HG03469 (cell line): ENCODE measurements around the gene NDUFS3.
"Not testable (repeated sequence)": the region's sequence is repeated elsewhere in the genome, so short reads cannot be mapped to it uniquely, and the experiment has no call there.

ENCODE experiments used
- ATAC-seq: cut with Tn5 transposase; IDR thresholded peaks from one replicate; pipeline ENCODE4 v1.9.1; 2021; ENCODE audit warnings: mild to moderate bottlenecking, moderate library complexity, moderate number of reproducible peaks; ENCODE audit not compliant: unreplicated experiment

Gene NDUFS3

GRCh38 chr11:47578524-47579494, at the start of gene NDUFS3, which contains the start of gene KBTBD4:
Gene NDUFS3 (plus strand): TSS chr11:47579074. CDS start chr11:47579092, 18 bp downstream.
Gene KBTBD4 (minus strand): TSS chr11:47578970. CDS start chr11:47578951, 19 bp downstream.
- peak; percentile 75 for ATAC-seq

- ATAC-seq: no peak
Observed at GRCh38 chr11:47529951-47530350, 48.9 kb upstream of the NDUFS3 start.

GRCh38 chr11:47530721-47531120, 48.2 kb upstream of the NDUFS3 start:
- ATAC-seq: not testable (repeated sequence)

- no peak for ATAC-seq
Observed at GRCh38 chr11:47531666-47532065, 47.2 kb upstream of the NDUFS3 start.

- ATAC-seq: no peak
Observed at GRCh38 chr11:47532597-47533213, 46.2 kb upstream of the NDUFS3 start.

GRCh38 chr11:47533690-47534151, 45.2 kb upstream of the NDUFS3 start:
- no peak for ATAC-seq

- ATAC-seq: no peak
Observed at GRCh38 chr11:47534704-47535251, 44.1 kb upstream of the NDUFS3 start.

GRCh38 chr11:47536915-47537314, 42.0 kb upstream of the NDUFS3 start:
- no peak for ATAC-seq

- ATAC-seq: no peak
Observed at GRCh38 chr11:47538741-47539565, 39.9 kb upstream of the NDUFS3 start.

GRCh38 chr11:47539681-47540039, 39.2 kb upstream of the NDUFS3 start:
- no peak for ATAC-seq

GRCh38 chr11:47541070-47541469, 37.8 kb upstream of the NDUFS3 start:
- no peak for ATAC-seq

GRCh38 chr11:47545298-47545697, 33.6 kb upstream of the NDUFS3 start:
- ATAC-seq: no peak

GRCh38 chr11:47546274-47546673, 32.6 kb upstream of the NDUFS3 start:
- ATAC-seq: not testable (repeated sequence)

- no peak for ATAC-seq
Observed at GRCh38 chr11:47550288-47551047, 28.4 kb upstream of the NDUFS3 start.

- no peak for ATAC-seq
Observed at GRCh38 chr11:47551086-47551485, 27.8 kb upstream of the NDUFS3 start.

GRCh38 chr11:47552056-47552565, 26.8 kb upstream of the NDUFS3 start:
- ATAC-seq: no peak

- peak; percentile 79 for ATAC-seq
Observed at GRCh38 chr11:47552566-47553405, 26.1 kb upstream of the NDUFS3 start, which contains the start of gene CELF1. Gene CELF1 (minus strand): TSS chr11:47553132. CDS start chr11:47499523, 53,609 bp downstream.

GRCh38 chr11:47553406-47553743, 25.5 kb upstream of the NDUFS3 start:
- no peak for ATAC-seq

- not testable (repeated sequence) for ATAC-seq
Observed at GRCh38 chr11:47557004-47557403, 21.9 kb upstream of the NDUFS3 start.
